Fibroblast of lung (primary cell): Measurements from ENCODE around the gene ANKRD13A. TPM values are rescaled to one million over a fixed set of nuclear protein-coding genes. Genes with fewer than 3 reads are reported as not detected.

Experiments
- DNase-seq, 2 donors: peaks; one replicate each; pipeline versions ENCODE4 v3.0.0 to v3.0.0-alpha.2; 2010; ENCODE audit warnings: low read depth in 2 of 2
- H2AFZ ChIP-seq: 2 replicates; pipeline ENCODE4 v1.5.1; 2012; ENCODE audit warnings: low read length, control low read depth, inconsistent platforms
- H3K27ac ChIP-seq: 2 replicates; pipeline ENCODE4 v1.5.1; 2011; ENCODE audit warnings: low read length, control low read depth; ENCODE audit not compliant: insufficient read depth
- H3K27me3 ChIP-seq: 2 replicates; pipeline ENCODE4 v1.5.1; 2011; ENCODE audit warnings: mild to moderate bottlenecking, low read length; ENCODE audit not compliant: control insufficient read depth, insufficient read depth
- H3K36me3 ChIP-seq: 2 replicates; pipeline ENCODE4 v1.5.1; 2011; ENCODE audit warnings: low read length; ENCODE audit not compliant: control insufficient read depth, insufficient read depth
- H3K4me1 ChIP-seq: 2 replicates; pipeline ENCODE4 v1.5.1; 2011; ENCODE audit warnings: low read length; ENCODE audit not compliant: control insufficient read depth, insufficient read depth; ENCODE audit errors: extremely low read depth
- H3K4me2 ChIP-seq: 2 replicates; pipeline ENCODE4 v1.5.1; 2011; ENCODE audit warnings: low read length, control low read depth; ENCODE audit not compliant: insufficient read depth; ENCODE audit errors: extremely low read depth
- H3K4me3 ChIP-seq, 4 experiments: fragments of 200-600 bp in 1 of 4; sonication (generic) in 1 of 4; replicated peaks in 1 of 4; 2 replicates each; pipeline ENCODE4 v1.5.1; 2011 to 2016; ENCODE audit warnings: low read length in 4 of 4, low read depth in 3 of 4, mild to moderate bottlenecking in 3 of 4, control low read depth in 2 of 4, inconsistent platforms in 1 of 4, mixed read lengths in 1 of 4; ENCODE audit not compliant: insufficient read depth in 1 of 4; ENCODE audit errors: control extremely low read depth in 1 of 4
- H3K79me2 ChIP-seq: 2 replicates; pipeline ENCODE4 v1.5.1; 2012; ENCODE audit warnings: mild to moderate bottlenecking, low read length, inconsistent platforms; ENCODE audit not compliant: control insufficient read depth, insufficient read depth
- H3K9ac ChIP-seq: 2 replicates; pipeline ENCODE4 v1.5.1; 2011; ENCODE audit warnings: mild to moderate bottlenecking, low read length, control low read depth; ENCODE audit not compliant: insufficient read depth
- H3K9me3 ChIP-seq: 2 replicates; pipeline ENCODE4 v1.5.1; 2012; ENCODE audit warnings: low read depth, low read length; ENCODE audit not compliant: control insufficient read depth, insufficient read depth
- H4K20me1 ChIP-seq: 2 replicates; pipeline ENCODE4 v1.5.1; 2011; ENCODE audit warnings: low read length; ENCODE audit not compliant: control insufficient read depth, insufficient read depth; ENCODE audit errors: extremely low read depth
- EZH2 ChIP-seq: IDR thresholded peaks from 2 replicates; pipeline ENCODE4 v1.5.1; 2012; ENCODE audit warnings: low read length, control low read depth, mild to moderate bottlenecking; ENCODE audit errors: missing control alignments
- polyA plus RNA-seq, 2 donors: library from polyadenylated mRNA; depleted of rRNA in 1 of 2; stranded (reverse) in 1 of 2; unstranded in 1 of 2; fragments of >200 nt; gene quantifications; 2 replicates each; pipeline ENCODE4 v1.2.1, GENCODE V29; 2011 to 2012; ENCODE audit warnings: missing spikeins in 1 of 2
- total RNA-seq: library from RNA; depleted of rRNA; stranded (reverse); fragments of >200 nt; gene quantifications from 2 replicates; pipeline ENCODE4 v1.2.1, GENCODE V29; 2014
- TF ChIP-seq, protein P1 (sequence below), 2 donors: IDR thresholded peaks in 1 of 2; conservative IDR thresholded peaks in 1 of 2; 1 replicate in 1 of 2; 2 replicates in 1 of 2; pipeline ENCODE4 v1.5.1; 2011 to 2012; ENCODE audit warnings: low read length in 2 of 2, control low read depth in 1 of 2, inconsistent platforms in 1 of 2, low read depth in 1 of 2, mild to moderate bottlenecking in 1 of 2

ANKRD13A gene
- total and polyA plus RNA-seq, 2 donors (not counting 1 experiment from before 2014, with no cell fraction given), result 168 to 340 TPM

DNA sequence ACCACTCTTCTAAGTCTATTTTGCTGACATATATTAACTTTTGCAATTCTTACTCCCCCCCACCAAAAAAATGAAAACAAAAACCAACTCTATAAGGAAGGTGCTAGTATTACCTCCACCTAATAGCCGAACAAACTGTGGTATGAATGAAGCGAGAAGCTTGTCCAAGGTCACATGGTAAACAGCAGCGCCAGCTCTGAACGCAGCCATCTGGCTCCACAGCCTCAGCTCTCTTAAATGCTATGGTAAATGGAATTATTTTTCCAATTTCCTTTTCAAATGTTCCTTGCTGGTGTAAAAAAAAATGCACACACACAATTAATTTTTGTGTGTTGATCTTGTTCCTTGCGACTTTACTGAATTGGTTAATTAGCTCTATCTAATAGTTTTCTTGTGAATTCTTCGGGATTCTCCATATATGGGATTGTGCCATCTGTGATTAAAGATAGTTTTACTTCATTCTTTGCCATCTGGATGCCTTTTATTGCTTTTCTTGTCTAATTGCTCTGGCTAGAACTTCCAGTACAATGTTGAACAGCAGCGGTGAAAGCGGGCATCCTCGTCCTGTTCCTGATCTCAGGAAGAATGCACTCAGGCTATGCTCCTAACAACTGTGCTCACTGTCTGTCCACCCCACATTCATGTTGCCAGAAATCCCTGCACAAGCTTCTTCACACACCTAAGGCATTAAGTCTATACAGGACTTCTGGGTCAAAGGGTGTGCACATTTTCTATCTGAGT, 59.8 kb downstream of the ANKRD13A start:
- Histone ChIP-seq H3K9me3 (no peaks in the 10 kb centered on the region), H3K79me2 (no peaks in the 10 kb centered on the region), H3K27me3 (no peaks in the 10 kb centered on the region), H3K36me3 (no peaks in the 10 kb centered on the region), H3K4me2 (no peak overlapping the region), H2AFZ (no peak overlapping the region), H3K4me3 (no peak overlapping the region), H3K9ac (no peak overlapping the region), H3K27ac (no peak overlapping the region), H4K20me1 (no peaks in the 10 kb centered on the region), H3K4me1 (peaks cover 14% of the 10 kb centered on the region)
- no peak for TF ChIP-seq EZH2
- TF ChIP-seq, protein P1, sequence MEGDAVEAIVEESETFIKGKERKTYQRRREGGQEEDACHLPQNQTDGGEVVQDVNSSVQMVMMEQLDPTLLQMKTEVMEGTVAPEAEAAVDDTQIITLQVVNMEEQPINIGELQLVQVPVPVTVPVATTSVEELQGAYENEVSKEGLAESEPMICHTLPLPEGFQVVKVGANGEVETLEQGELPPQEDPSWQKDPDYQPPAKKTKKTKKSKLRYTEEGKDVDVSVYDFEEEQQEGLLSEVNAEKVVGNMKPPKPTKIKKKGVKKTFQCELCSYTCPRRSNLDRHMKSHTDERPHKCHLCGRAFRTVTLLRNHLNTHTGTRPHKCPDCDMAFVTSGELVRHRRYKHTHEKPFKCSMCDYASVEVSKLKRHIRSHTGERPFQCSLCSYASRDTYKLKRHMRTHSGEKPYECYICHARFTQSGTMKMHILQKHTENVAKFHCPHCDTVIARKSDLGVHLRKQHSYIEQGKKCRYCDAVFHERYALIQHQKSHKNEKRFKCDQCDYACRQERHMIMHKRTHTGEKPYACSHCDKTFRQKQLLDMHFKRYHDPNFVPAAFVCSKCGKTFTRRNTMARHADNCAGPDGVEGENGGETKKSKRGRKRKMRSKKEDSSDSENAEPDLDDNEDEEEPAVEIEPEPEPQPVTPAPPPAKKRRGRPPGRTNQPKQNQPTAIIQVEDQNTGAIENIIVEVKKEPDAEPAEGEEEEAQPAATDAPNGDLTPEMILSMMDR (conservative IDR thresholded peaks at IDR 0.05 in 1 of 2, IDR thresholded peaks at IDR 0.05 in 1 of 2; ENCODE audit: low read depth in 1 of 2, low read length in 2 of 2), result no peak
- DNase-seq, result no peak

DNA sequence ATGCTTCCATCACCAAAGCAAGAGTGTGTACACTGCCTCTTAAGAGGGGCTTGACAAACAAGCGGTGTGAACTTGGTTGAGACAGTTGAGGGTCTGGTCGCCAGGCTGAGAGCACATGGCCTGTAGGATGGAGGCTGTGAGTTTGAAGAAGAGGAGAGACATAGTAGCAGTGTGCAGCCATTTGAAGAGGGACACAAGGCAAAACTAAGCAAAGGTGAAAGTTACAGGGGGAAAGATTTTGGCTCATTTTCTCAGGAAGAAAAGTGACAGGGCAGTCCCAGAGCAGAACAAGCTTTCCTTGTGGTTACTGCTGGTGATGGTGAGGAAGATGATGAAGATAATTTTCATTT, 60.4 kb downstream of the ANKRD13A start:
- no peaks in the 10 kb centered on the region for H3K27me3 ChIP-seq
- H2AFZ ChIP-seq, result no peak overlapping the region
- H4K20me1 ChIP-seq, result no peaks in the 10 kb centered on the region
- no peaks in the 10 kb centered on the region for H3K79me2 ChIP-seq
- H3K27ac ChIP-seq, result no peak overlapping the region
- H3K4me2 ChIP-seq, result no peak overlapping the region
- H3K36me3 ChIP-seq, result no peaks in the 10 kb centered on the region
- peaks cover 14% of the 10 kb centered on the region for H3K4me1 ChIP-seq
- H3K4me3 ChIP-seq, result no peak overlapping the region
- DNase-seq, result no peak
- H3K9ac ChIP-seq, result no peak overlapping the region
- H3K9me3 ChIP-seq, result no peaks in the 10 kb centered on the region
- TF ChIP-seq EZH2, result no peak
- TF ChIP-seq, protein P1 (conservative IDR thresholded peaks at IDR 0.05 in 1 of 2, IDR thresholded peaks at IDR 0.05 in 1 of 2; ENCODE audit: low read depth in 1 of 2, low read length in 2 of 2), result no peak

DNA sequence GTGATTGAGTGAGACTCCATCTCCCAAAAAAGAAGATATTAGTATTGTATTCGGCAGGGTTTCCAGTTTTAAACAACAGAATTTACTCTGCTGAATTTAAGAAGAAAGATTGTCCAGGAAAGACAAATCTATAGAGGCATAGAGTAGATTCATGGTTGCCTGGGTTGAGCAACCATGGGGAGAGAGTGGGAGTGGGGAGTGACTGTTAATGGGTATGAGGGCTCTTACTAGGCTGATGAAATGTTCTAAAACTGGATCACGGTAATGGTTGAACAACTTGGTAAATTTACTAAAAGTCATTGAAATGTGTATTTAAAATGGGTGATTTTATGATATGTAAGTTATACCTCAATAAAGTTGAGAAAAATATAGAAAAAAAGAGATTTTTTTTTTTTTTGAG, 63.0 kb downstream of the ANKRD13A start:
- Histone ChIP-seq H4K20me1 (no peaks in the 10 kb centered on the region), H3K9me3 (no peaks in the 10 kb centered on the region), H3K4me1 (peaks cover 6% of the 10 kb centered on the region), H2AFZ (no peak overlapping the region), H3K79me2 (no peaks in the 10 kb centered on the region), H3K36me3 (no peaks in the 10 kb centered on the region), H3K9ac (no peak overlapping the region), H3K4me3 (no peak overlapping the region), H3K27me3 (no peaks in the 10 kb centered on the region), H3K4me2 (no peak overlapping the region), H3K27ac (no peak overlapping the region)
- TF ChIP-seq, protein P1 (conservative IDR thresholded peaks at IDR 0.05 in 1 of 2, IDR thresholded peaks at IDR 0.05 in 1 of 2; ENCODE audit: low read depth in 1 of 2, low read length in 2 of 2), result no peak
- TF ChIP-seq EZH2, result no peak
- no peak for DNase-seq
